Hypothalamus (tissue), 51 donors: ENCODE results near the gene NSUN6.
"Not testable (repeated sequence)": the region's sequence is repeated elsewhere in the genome, so short reads cannot be mapped to it uniquely, and the experiment has no call there.

Experiments used
- DNase-seq, 51 donors: peaks; one replicate each; lab custom pipeline; 2025; lab: John Stamatoyannopoulos, UW

NSUN6 gene

DNA sequence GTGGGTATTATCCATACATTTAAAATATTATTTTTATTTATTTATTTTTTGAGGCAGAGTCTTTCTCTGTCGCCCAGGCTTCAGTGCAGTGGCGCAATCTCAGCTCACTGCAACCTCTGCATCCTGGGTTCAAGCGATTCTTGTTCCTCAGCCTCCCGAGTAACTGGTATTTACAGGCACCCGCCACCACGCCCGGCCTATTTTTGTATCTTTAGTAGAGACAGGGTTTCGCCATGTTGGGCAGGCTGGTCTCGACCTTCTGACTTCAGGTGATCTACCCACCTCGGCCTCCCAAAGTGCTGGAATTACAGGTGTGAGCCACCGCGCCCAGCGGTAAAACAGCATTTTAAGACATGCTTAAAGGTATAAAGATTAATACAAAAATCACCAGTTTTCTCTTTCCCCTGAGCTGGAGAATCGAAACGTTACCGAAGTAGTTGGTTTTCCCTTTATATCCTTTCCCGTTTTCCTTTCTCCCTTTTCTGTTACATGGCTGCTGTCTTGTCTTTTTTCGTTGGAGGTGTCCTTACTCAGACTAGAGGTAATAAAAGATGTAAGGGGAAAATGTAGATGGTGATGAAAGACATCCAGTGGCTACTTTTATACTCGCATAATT, 9.5 kb upstream of the NSUN6 start:
- DNase-seq: no peak

DNA sequence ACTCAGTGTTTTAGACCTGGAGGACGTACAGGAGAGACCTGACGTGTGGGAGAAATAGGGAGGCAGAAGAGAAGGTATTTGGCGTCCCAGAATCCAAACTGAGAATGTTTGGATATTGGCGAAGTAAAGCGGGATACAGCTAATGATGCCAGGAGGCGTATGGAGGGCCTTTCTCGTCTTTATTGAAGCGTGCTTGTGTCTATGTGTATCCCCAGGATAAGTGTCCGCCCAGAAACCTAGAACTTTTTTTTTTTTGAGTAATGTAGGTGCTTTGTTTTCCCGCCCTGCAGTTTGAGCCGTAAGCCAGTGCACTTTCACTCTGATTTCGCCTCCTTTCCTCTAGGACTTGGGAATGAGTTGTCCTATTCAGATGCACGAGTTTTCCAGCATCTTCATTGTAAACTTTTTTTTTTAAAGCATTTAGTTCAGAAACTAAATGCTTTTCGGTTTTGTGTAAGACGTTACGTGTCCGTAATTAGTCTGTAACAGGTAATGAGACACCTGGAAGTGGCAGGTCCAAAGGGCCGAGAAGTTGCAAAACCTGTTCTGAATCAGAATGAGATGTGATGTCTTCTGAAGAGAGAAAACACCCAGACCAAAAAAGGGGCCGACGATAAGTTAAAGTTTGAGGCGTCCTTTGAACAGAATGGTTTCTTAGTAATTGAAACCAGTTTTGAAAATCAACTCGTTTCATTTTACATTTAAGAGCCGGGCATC, 8.6 kb upstream of the NSUN6 start:
- DNase-seq: peak in 3 of 51 donors; percentile 33 to 72 (median 47)

DNA sequence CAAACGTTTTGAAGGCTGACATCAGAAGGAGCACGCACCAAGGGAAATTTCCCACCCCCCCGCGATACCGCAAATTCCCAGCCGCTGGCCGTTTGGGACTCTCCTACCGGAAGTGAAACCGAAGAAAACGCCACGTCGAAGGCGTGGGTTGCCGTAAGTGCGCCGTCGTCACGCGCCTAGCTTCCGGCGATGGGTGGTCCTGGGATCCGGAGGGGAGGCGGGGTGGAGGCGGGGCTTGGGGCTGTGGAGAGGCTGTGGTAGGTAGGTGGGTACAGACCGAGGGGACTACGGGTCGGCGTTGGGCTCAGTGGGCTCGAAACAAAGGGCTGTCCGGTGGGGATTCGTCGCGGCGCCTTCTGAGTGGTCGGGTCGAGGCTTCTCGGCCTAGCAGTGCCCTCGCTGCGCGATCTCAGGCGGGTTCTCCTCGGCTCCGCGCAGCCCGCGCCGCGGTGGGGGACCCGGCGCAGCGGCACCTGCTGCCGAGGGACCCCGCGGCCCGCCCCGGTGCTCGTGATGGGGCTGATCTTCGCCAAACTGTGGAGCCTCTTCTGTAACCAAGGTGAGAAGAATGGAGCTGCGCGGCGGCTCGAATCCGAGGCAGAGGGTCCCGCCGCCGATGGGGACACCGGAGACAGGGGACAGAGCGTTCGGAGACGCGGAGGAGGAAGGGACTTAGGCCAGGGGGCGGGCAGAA, 7.9 kb upstream of the NSUN6 start, which contains the start of gene ARL5B:
ARL5B (plus strand) TSS at position 307 of the 694 bp plus-strand sequence; CDS start at position 514, 207 bp downstream.
- DNase-seq: peak; percentile 72 to 98 (median 94)

DNA sequence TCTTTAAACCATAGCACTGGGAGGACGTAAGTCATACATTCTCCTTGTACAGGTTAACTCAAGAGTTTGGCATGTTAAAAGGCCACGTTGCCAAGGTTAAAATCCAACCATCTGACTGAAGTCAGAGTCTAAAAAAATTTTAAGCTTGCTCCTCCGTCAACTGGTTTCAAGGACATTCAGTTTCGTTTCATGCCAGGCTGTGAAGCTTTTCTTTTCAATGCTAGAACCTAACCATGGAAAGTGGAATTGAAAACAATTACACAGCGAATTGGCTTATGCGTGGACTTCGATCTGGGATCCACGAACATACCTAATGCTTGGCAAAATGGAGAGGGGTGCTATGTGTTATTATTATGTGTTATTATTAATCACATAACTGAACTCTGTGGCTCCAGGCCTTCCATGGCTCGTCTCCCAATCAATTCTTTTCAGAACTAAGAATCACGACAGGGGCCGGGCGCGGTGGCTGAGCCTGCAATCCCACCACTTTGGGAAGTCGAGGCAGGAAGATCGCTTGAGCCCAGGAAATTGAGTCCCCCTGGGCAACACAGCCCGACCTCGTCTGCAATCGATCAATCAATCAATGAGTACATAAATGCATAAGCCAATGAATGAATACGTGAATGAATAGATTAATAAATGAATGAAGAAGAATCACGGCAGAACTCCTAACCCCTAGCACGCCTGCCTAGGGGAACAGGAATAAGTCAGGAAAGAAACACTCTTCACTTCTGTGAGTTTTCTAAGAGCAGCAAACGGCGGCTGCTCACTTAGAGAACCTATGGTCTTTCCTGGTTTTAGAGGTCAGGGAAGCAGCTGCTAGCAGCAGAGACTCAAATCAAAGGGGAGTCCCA, 7.1 kb upstream of the NSUN6 start:
- peak in 9 of 51 donors; percentile 13 to 34 (median 18) for DNase-seq

DNA sequence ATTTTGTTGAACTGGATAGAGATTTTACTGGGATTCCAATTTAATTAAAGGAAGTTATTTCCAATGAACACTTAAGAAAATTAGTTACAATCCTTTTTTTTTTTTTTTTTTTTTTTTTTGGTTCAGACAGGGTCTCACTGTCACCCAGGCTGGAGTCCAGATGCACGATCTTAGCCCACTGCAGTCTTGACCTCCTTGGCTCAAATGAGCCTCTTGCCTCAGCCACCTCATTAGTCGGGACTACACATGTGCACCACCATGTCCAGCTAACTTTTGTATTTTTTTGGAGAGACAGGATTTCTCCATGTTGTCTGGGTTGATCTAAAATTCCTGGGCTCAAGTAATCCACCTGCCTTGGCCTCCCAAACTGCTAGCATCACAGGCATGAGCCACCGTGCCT, 5.3 kb upstream of the NSUN6 start:
- DNase-seq: no peak

DNA sequence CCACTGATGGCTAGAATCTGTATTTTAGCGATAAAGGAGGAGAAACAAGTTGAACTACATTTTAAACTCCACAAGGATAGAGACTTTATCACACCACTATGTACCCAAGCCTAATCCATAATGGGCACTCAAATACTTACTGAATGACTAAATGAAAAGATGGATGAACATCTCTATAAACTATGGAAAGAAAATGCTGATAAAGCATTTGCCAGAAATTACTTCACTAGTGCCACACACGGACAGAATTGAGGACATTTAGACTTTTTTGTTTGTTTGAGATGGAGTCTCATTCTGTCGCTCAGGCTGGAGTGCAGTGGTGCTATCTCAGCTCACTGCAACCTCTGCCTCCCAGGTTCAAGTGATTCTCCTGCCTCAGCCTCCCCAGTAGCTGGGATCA, 1.7 kb upstream of the NSUN6 start:
- no peak for DNase-seq

DNA sequence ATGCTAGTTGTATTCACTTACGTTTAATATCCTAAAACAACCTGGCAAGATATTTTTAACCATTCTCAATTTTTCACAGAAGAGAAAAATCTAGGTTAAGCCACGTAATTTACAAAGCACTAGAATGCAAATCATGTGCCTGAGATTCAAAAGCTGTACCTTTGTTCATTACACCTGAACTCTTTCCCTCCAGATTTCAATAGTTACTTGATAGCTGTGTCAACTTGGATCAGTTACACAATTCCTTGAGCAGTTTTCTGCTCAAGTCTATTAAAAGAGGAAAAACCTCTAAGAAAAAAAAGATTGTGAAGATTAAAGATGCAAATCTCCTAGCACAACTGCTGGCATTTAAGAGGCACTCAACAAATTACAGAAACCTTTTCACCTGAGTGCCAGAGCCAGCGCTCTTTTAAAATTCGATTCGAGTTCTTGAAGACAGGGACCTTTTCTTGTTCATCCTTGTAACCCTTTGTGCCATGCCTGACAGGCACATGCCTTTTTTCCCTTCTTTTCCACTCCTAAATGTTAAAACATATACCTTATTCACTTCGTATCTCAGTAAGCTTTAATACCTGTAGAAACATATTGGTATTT, 886 bp downstream of the NSUN6 start:
- DNase-seq: no peak

DNA sequence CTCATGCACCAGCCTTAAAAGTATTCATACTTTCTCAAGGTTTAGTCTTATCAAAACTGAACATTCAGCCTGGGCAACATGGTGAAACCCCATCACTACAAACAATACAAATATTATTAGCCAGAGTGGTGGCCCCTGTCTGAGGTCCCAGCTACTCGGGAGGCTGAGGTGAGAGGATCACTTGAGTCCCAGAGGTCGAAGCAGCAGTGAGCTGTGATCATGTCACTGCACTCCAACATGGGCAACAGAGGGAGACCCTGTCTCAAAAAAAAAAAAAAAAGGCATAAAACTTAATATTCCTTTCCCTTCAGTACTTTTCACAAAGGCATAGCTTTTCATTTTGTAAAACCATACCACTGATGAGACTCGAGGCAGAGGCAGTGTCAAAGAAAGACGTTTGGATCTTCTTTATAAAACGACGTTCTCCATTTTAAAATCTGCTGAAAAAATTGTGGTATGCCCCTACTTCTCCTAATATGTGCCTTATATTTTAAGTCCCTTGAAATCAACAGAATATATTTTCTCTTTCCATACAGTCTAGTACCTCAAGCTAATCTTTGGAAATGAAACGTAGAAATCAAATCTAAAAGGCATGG, 1.9 kb downstream of the NSUN6 start:
- DNase-seq: no peak

DNA sequence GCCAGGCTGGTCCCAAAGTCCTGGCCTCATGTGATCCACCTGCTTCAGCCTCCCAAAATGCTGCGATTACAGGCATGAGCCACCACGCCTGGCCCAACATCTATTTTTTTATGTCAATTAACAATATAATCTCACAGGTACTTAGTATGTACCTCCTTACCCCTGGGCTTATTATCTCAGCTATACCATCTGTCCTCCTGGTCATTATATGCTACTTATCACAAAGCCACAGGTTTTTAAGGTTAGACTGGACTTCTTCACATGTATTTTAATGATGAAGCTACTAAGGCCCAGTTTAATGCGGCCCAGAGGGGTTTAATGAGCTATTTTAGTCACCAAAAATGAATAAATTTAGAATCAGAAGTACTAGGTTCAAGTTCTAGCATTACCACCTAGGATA, 3.4 kb downstream of the NSUN6 start:
- DNase-seq: no peak

DNA sequence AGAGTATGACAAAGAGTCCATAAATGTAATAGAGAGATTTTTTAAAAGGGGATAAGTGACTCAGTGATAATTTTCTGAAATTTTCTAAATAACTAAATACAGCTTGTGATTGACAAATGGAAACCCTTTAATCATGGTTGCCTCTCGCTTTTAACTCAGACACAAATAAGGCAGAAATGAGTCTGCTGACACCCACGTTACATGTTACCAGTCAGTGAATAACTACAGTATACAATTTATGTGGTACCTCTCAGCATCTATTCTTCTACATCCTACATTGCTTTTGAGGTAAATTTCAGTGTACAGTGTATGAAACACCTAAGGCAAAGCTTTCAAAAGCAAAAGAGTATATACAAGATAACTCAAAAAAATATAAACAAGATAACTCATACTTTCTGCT, 4.2 kb downstream of the NSUN6 start:
- DNase-seq: no peak

DNA sequence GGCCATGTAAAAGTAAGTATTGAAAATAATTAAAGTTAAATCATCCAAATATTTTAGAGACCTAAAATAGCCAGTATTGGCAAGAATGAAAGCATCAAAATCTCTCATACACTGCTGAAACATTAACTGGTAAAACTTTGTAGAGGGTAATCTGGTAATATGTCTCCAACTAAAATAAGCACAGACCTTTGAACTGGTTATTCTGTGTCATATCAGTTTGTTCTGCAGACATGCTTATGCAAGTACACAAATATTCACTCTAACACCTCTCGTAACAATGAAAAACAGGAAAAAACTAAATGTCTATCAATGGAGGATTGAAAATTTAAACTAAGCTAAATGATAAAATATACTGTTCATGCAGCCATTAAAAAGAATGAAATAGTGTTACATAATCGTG, 11.7 kb downstream of the NSUN6 start:
- DNase-seq: not testable (repeated sequence)

DNA sequence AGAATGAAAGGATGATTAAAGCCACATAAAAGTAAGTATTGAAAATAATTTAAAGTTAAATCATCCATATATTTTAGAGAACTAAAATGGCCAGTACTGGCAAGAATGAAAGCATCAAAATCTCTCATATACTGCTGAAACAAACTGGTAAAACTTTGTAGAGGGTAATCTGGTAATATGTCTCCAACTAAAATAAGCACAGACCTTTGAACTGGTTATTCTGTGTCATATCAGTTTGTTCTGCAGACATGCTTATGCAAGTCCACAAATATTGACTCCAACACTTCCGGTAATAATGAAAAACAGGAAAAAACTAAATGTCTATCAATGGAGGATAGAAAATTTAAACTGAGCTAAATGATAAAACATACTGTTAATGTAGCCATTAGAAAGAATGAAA, 14.0 kb downstream of the NSUN6 start:
- DNase-seq: not testable (repeated sequence)

DNA sequence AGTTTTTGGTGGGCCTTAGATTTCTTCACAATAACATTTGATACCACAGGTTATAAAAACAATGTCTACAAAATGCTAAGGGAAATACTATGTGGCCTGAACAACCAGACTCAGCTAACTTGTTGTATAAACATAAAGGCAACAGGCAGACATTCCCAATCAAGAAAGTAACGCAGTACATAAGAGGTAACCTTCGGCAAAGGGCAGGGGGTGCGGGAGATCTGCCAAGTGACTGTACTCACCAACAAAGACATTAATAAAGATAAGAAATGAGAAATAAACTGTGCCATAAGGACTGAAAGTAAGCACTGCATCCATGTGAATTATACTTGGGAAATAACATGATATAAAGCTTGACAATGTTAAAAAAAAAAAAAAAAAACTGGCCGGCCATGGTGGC, 15.4 kb downstream of the NSUN6 start:
- DNase-seq: no peak

DNA sequence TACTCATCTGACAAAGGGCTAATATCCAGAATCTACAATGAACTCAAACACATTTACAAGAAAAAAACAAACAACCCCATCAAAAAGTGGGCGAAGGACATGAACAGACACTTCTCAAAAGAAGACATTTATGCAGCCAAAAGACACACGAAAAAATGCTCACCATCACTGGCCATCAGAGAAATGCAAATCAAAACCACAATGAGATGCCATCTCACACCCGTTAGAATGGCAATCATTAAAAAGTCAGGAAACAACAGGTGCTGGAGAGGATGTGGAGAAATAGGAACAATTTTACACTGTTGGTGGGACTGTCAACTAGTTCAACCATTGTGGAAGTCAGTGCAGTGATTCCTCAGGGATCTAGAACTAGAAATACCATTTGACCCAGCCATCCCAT, 18.9 kb downstream of the NSUN6 start:
- not testable (repeated sequence) for DNase-seq

DNA sequence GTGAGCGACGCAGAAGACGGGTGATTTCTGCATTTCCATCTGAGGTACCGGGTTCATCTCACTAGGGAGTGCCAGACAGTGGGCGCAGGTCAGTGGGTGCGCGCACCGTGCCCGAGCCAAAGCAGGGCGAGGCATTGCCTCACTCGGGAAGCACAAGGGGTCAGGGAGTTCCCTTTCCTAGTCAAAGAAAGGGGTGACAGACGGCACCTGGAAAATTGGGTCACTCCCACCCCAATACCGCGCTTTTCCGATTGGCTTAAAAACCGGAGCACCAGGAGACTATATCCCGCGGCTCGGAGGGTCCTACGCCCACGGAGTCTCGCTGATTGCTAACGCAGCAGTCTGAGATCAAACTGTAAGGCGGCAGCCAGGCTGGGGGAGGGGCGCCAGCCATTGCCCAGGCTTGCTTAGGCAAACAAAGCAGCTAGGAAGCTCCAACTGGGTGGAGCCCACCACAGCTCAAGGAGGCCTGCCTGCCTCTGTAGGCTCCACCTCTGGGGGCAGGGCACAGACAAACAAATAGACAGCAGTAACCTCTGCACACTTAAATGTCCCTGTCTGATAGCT, 23.9 kb downstream of the NSUN6 start:
- DNase-seq: peak in 31 of 51 donors; percentile 2 to 62 (median 26)

DNA sequence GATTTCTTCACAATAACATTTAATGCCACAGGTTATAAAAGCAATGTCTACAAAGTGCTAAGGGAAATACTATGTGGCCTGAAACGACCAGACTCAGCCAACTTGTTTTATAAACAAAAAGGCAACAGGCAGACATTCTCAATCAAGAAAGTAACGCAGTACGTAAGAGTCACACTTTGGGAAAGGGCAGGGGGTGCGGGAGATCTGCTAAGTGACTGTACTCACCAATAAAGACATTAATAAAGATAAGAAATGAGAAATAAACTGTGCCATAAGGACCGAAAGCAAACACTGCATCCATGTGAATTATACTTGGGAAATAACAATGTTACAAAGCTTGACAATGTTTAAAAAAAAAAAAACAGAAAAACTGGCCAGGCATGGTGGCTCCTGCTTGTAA, 25.5 kb downstream of the NSUN6 start:
- DNase-seq: no peak

DNA sequence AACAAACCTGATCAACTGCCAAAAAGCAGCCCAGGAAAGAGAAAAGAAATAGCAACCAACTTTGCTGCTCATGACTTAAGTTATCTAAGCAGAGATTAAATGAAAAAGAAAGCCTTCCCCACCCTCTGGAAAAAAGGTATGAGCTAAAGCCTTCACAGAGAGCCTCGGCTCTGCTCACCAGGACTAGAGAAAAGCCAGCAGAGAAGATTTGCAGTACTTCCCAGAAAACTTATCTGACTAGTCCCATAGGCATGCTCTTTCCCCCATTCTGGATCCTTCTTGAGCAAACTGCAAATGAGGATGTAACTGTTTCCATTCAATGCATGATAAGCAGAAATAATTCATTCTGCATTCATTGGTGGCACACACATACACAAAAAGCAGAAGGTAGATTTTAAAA, 27.7 kb downstream of the NSUN6 start:
- DNase-seq: not testable (repeated sequence)

DNA sequence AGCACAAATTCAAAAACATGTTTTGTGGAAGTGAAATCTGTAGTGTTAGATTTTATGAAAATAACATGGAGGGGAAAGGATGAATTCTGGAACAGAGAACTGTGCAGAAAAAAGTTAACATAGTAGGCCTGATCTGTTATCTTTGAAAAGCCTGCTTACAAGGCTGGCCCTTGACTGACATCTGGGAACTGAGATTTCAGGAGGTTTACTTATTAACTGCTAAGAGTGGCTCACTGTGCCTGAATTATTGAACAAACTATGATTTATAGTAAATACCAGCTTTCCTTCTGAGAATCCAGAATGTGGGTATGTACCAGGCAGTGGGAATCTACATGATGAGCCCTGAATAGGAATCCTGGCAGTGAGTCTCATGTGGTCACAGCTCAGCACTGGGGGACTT, 30.5 kb downstream of the NSUN6 start:
- DNase-seq: no peak

DNA sequence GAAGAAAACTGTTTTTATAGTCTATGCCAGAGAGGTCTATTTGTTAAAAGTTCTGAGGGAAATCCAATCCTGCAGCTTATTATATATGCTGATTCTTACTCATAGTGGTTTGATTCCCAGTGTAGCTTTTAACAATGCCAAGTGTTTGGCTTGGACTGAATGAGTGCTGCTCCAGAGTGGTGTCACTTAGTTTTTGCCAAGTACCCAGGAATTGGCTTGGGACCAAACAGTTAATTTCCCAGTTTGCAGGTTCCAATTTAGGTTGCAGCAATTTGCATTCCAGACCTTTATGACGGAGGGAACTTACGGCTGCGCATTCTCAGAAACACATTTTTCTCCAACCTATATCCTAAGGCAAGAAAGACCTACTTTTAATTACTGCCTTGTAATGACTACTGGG, 32.4 kb downstream of the NSUN6 start:
- peak in 5 of 51 donors; percentile 2 to 15 (median 7) for DNase-seq

DNA sequence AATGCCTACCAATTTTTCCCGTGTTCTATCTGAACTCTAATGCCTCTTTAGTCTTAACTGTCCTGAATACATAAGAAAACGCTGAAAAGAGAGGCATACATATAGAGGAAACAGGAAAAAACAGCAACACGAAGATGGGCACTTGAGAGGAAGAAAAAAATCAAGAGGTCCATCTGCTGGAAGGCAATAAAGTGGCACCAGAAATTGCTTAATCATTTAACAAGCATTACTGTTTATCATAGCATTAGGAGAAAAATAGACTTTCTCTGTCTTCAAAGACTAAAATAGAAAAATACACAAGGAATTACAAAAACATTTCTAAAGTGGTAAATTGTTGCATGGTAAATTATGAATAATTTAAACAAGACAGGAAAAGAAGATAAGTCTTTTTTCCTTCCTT, 35.0 kb downstream of the NSUN6 start:
- no peak for DNase-seq
